IMR-90 (cell line): Measurements from ENCODE around the gene ANO7. TPM values are rescaled to one million over a fixed set of nuclear protein-coding genes. Genes with fewer than 3 reads are reported as not detected.

Experiments used
- ATAC-seq: fragments of 200-7000 bp; cut with Tn5 transposase; 2 replicates; pipeline ENCODE4 v1.9.1; 2020; ENCODE audit warnings: low read depth, mild to moderate bottlenecking, moderate library complexity
- BruUV-seq: library from RNA; stranded (reverse); fragments of 400-500 nt; replicated peaks from 2 replicates; lab custom pipeline; 2021; lab: Mats Ljungman, UMichigan
- CTCF ChIA-PET: fragments of 300-600 bp; formaldehyde crosslinking; extraction: SDS; loops from one replicate; lab custom pipeline; 2021; ENCODE audit warnings: antibody characterized with exemption; lab: Yijun Ruan, JAX
- POLR2A ChIA-PET: fragments of 300-600 bp; sonication (Branson Sonifier 250); formaldehyde crosslinking; loops from one replicate; lab custom pipeline; 2022; ENCODE audit warnings: antibody characterized with exemption; ENCODE audit not compliant: unreplicated experiment; lab: Charles Lee
- DNase-seq: peaks from one replicate; pipeline ENCODE4 v3.0.0; 2013
- H2AFZ ChIP-seq: replicated peaks from 2 replicates; pipeline ENCODE3; 2013; ENCODE audit warnings: low read length, mild to moderate bottlenecking; ENCODE audit not compliant: poor library complexity
- H2AK5ac ChIP-seq: 2 replicates; pipeline ENCODE4 v1.6.1; 2013; ENCODE audit warnings: low read depth, low read length, inconsistent platforms
- H2AK9ac ChIP-seq: replicated peaks from 2 replicates; pipeline ENCODE3; 2013; ENCODE audit warnings: mild to moderate bottlenecking, low read depth, low read length, moderate library complexity; ENCODE audit not compliant: poor library complexity
- H2BK120ac ChIP-seq: 2 replicates; pipeline ENCODE4 v1.6.1; 2013; ENCODE audit warnings: low read depth, low read length, inconsistent platforms
- H2BK15ac ChIP-seq: 3 replicates; pipeline ENCODE4 v1.6.1; 2013; ENCODE audit warnings: low read depth, low read length, inconsistent platforms
- H2BK20ac ChIP-seq: 2 replicates; pipeline ENCODE4 v1.6.1; 2013; ENCODE audit warnings: low read depth, mild to moderate bottlenecking, inconsistent platforms, low read length, moderate library complexity
- H2BK5ac ChIP-seq: 2 replicates; pipeline ENCODE4 v1.6.1; 2013; ENCODE audit warnings: mild to moderate bottlenecking, low read depth, low read length, inconsistent platforms; ENCODE audit not compliant: poor library complexity, severe bottlenecking
- H3K14ac ChIP-seq: replicated peaks from 2 replicates; pipeline ENCODE4 v1.6.1; 2013; ENCODE audit warnings: low read depth, low read length, inconsistent platforms
- H3K18ac ChIP-seq: 2 replicates; pipeline ENCODE4 v1.6.1; 2013; ENCODE audit warnings: low read depth, low read length, control low read depth
- H3K23ac ChIP-seq: 2 replicates; pipeline ENCODE4 v1.6.1; 2013; ENCODE audit warnings: low read depth, low read length, inconsistent platforms
- H3K27ac ChIP-seq: 2 replicates; pipeline ENCODE4 v1.5.1; 2013; ENCODE audit warnings: mild to moderate bottlenecking, control low read depth, low read length; ENCODE audit not compliant: insufficient read depth
- H3K27me3 ChIP-seq: 2 replicates; pipeline ENCODE4 v1.6.1; 2013; ENCODE audit warnings: low read length; ENCODE audit not compliant: control insufficient read depth, insufficient read depth
- H3K36me3 ChIP-seq: 2 replicates; pipeline ENCODE4 v1.6.1; 2013; ENCODE audit warnings: low read length, mixed read lengths; ENCODE audit not compliant: control insufficient read depth, insufficient read depth
- H3K4ac ChIP-seq: 2 replicates; pipeline ENCODE4 v1.6.1; 2013; ENCODE audit warnings: low read depth, low read length, inconsistent platforms
- H3K4me1 ChIP-seq: 2 replicates; pipeline ENCODE4 v1.6.1; 2013; ENCODE audit warnings: low read length, mixed read lengths; ENCODE audit not compliant: control insufficient read depth, insufficient read depth
- H3K4me2 ChIP-seq: 2 replicates; pipeline ENCODE4 v1.6.1; 2013; ENCODE audit warnings: low read depth, mild to moderate bottlenecking, control low read depth, low read length, moderate library complexity
- H3K4me3 ChIP-seq: 2 replicates; pipeline ENCODE4 v1.5.1; 2013; ENCODE audit warnings: low read depth, mild to moderate bottlenecking, control low read depth, low read length, moderate library complexity; ENCODE audit not compliant: insufficient read depth
- H3K56ac ChIP-seq: 2 replicates; pipeline ENCODE4 v1.6.1; 2013; ENCODE audit warnings: low read length, inconsistent platforms; ENCODE audit not compliant: insufficient read depth; ENCODE audit errors: extremely low read depth
- H3K79me1 ChIP-seq, 2 experiments: 2 replicates each; pipeline ENCODE4 v1.6.1; 2013; ENCODE audit warnings: low read length in 2 of 2, inconsistent platforms in 1 of 2, low read depth in 1 of 2
- H3K9ac ChIP-seq: 2 replicates; pipeline ENCODE4 v1.6.1; 2013; ENCODE audit warnings: low read depth, low read length, control low read depth
- H3K9me1 ChIP-seq: 2 replicates; pipeline ENCODE4 v1.6.1; 2013; ENCODE audit warnings: low read length, inconsistent platforms; ENCODE audit not compliant: insufficient read depth
- H3K9me3 ChIP-seq: 2 replicates; pipeline ENCODE4 v1.6.1; 2013; ENCODE audit warnings: low read length; ENCODE audit not compliant: control insufficient read depth, insufficient read depth
- H4K20me1 ChIP-seq: 2 replicates; pipeline ENCODE4 v1.6.1; 2013; ENCODE audit warnings: low read length, inconsistent platforms; ENCODE audit not compliant: insufficient read depth
- H4K5ac ChIP-seq: 2 replicates; pipeline ENCODE4 v1.6.1; 2013; ENCODE audit warnings: mild to moderate bottlenecking, low read depth, low read length, control low read depth
- H4K8ac ChIP-seq, 2 experiments: 2 replicates each; pipeline ENCODE4 v1.6.1; 2013; ENCODE audit warnings: low read depth in 2 of 2, low read length in 2 of 2, control low read depth in 1 of 2, inconsistent platforms in 1 of 2
- H4K91ac ChIP-seq: 2 replicates; pipeline ENCODE4 v1.6.1; 2013; ENCODE audit warnings: low read depth, low read length, inconsistent platforms; ENCODE audit not compliant: insufficient read depth
- BHLHE40 ChIP-seq: fragments of 150-350 bp; IDR thresholded peaks from 2 replicates; pipeline ENCODE4 v1.6.1; 2016; ENCODE audit warnings: mild to moderate bottlenecking, low read depth, low read length
- CEBPB ChIP-seq: IDR thresholded peaks from 2 replicates; pipeline ENCODE4 v1.6.1; 2012; ENCODE audit warnings: low read depth, low read length, improper control_type of control experiment
- CHD1 ChIP-seq: IDR thresholded peaks from 2 replicates; pipeline ENCODE4 v1.6.1; 2012; ENCODE audit warnings: low read depth, low read length, improper control_type of control experiment
- FOS ChIP-seq: fragments of 150-350 bp; IDR thresholded peaks from 2 replicates; pipeline ENCODE4 v1.6.1; 2016; ENCODE audit warnings: low read depth, low read length
- MAFK ChIP-seq: IDR thresholded peaks from 2 replicates; pipeline ENCODE4 v1.6.1; 2012; ENCODE audit warnings: low read depth, low read length, improper control_type of control experiment
- MAZ ChIP-seq: IDR thresholded peaks from 2 replicates; pipeline ENCODE4 v1.6.1; 2012; ENCODE audit warnings: low read depth, mild to moderate bottlenecking, low read length, improper control_type of control experiment, moderate library complexity, borderline replicate concordance
- MXI1 ChIP-seq: IDR thresholded peaks from 2 replicates; pipeline ENCODE4 v1.6.1; 2012; ENCODE audit warnings: low read depth, mild to moderate bottlenecking, low read length, moderate library complexity, borderline replicate concordance
- NFE2L2 ChIP-seq: fragments of 150-350 bp; IDR thresholded peaks from 2 replicates; pipeline ENCODE4 v1.6.1; 2016; ENCODE audit warnings: low read depth, mild to moderate bottlenecking, low read length
- POLR2A ChIP-seq: IDR thresholded peaks from 2 replicates; pipeline ENCODE4 v1.6.1; 2012; ENCODE audit warnings: mild to moderate bottlenecking, low read depth, low read length
- RAD21 ChIP-seq: IDR thresholded peaks from 2 replicates; pipeline ENCODE4 v1.6.1; 2012; ENCODE audit warnings: low read length, improper control_type of control experiment
- RCOR1 ChIP-seq: IDR thresholded peaks from 2 replicates; pipeline ENCODE4 v1.6.1; 2012; ENCODE audit warnings: mild to moderate bottlenecking, low read length, improper control_type of control experiment; ENCODE audit not compliant: insufficient replicate concordance
- RFX5 ChIP-seq: IDR thresholded peaks from 2 replicates; pipeline ENCODE4 v1.8.0; 2012; ENCODE audit warnings: low read depth, mild to moderate bottlenecking, low read length, moderate library complexity
- SMC3 ChIP-seq: fragments of 150-350 bp; IDR thresholded peaks from 2 replicates; pipeline ENCODE4 v1.6.1; 2016; ENCODE audit warnings: low read depth, mild to moderate bottlenecking, antibody characterized with exemption, low read length, moderate library complexity
- WGBS, 2 experiments: methylation state at CpG; one replicate each; pipeline versions ENCODE4 v1.1.5 to v1.1.7; 2013; ENCODE audit warnings: missing lambda C conversion rate in 2 of 2; ENCODE audit not compliant: insufficient read length in 1 of 2; ENCODE audit errors: extremely low coverage in 2 of 2; 5-methylcytosine and 5-hydroxymethylcytosine counted together
- dilution Hi-C: fragments of 300-500 bp; cut with HindIII; formaldehyde crosslinking; loops from one replicate; pipeline ENCODE4 v1.14.3; 2018; ENCODE audit warnings: low sequenced_read_pairs; ENCODE audit not compliant: unreplicated experiment
- in situ Hi-C: fragments of 300-500 bp; cut with MboI; formaldehyde crosslinking; loops from 3 replicates; pipeline ENCODE4 v1.14.3; 2019; ENCODE audit warnings: low sequenced_read_pairs, inconsistent platforms, mixed read lengths
- intact Hi-C: fragments of 100-400 bp; cut with micrococcal nuclease; formaldehyde crosslinking; loops from 2 replicates; pipeline ENCODE4 v1.10.0; 2022
- polyA plus RNA-seq, 3 experiments: library from polyadenylated mRNA; depleted of rRNA; stranded (reverse); fragments of >200 nt; gene quantifications; 2 replicates each; pipeline ENCODE4 v1.2.3, GENCODE V29; 2012; ENCODE audit warnings: low replicate concordance in 1 of 3
- total RNA-seq: library from RNA; depleted of rRNA; stranded (reverse); fragments of >200 nt; gene quantifications from 2 replicates; pipeline ENCODE4 v1.2.3, GENCODE V29; 2012
- TF ChIP-seq, protein P1 (sequence below): conservative IDR thresholded peaks from 2 replicates; pipeline ENCODE4 v1.5.1; 2012; ENCODE audit warnings: mild to moderate bottlenecking, low read depth, low read length, improper control_type of control experiment
- TF ChIP-seq, protein P2 (sequence below): fragments of 150-350 bp; IDR thresholded peaks from 2 replicates; pipeline ENCODE4 v1.6.1; 2017; ENCODE audit warnings: mild to moderate bottlenecking, antibody characterized with exemption, low read length, low read depth
- TF ChIP-seq, protein P3 (sequence below): fragments of 150-350 bp; IDR thresholded peaks from 2 replicates; pipeline ENCODE4 v1.6.1; 2016; ENCODE audit warnings: low read depth, mild to moderate bottlenecking, low read length, moderate library complexity, borderline replicate concordance

ANO7 gene
- total and polyA plus RNA-seq, 2 of the 4 experiments (the other 2 are of a cell fraction), result 0.36 to 3.4 TPM

DNA sequence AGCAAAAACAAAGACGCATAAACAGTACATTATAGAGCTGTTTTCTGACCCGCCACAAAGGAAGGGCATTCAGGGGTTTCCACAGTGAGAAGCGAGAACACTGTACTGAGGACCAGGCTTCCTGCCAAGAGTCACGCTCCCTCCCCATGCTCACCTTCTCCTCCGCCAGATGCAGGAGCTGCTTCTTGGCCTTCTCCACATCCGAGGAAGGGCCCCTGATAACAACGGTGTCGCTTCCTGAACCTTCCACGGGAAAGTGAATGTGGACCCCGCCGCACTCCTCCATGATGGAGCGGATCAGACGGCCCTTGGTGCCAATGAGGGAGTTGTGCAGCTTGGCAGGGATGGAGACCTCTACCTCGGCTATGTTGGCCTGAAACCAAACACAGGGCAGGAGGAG is 53.8 kb downstream of the ANO7 start:
- Histone ChIP-seq H3K23ac (no peak overlapping the region), H3K9ac (no peak overlapping the region), H2BK15ac (no peak overlapping the region), H2AFZ (no peak overlapping the region), H3K4ac (no peak overlapping the region; the same call in 1 of the 2 replicates), H3K9me3 (no peaks in the 10 kb centered on the region), H2BK20ac (no peak overlapping the region), H2AK5ac (no peak overlapping the region), H2AK9ac (no peak overlapping the region), H3K4me1 (peaks cover 1% of the 10 kb centered on the region; the same call in 1 of the 2 replicates), H3K56ac (no peak overlapping the region), H2BK120ac (no peak overlapping the region), H3K14ac (no peak overlapping the region), H4K91ac (no peak overlapping the region), H3K4me3 (no peak overlapping the region), H3K9me1 (peaks cover 9% of the 10 kb centered on the region; the same call in 1 of the 2 replicates), H3K36me3 (peaks cover 80% of the 10 kb centered on the region), H3K27me3 (no peaks in the 10 kb centered on the region), H2BK5ac (no peak overlapping the region), H4K8ac (no peak overlapping the region), H3K79me1 (peaks cover 43 to 72% of the 10 kb centered on the region in 2 experiments), H4K5ac (no peak overlapping the region), H4K20me1 (peaks cover 79% of the 10 kb centered on the region), H3K18ac (no peak overlapping the region), H3K27ac (no peak overlapping the region), H3K4me2 (no peak overlapping the region)
- BruUV-seq, result no TSS peak
- 100% methylated on average over 1 of the region's 14 CpGs; no CpG with 5 or more reads in 1 of the 2 experiments for WGBS, 2 experiments
- ChIA-PET CTCF (no interaction called here), POLR2A (no interaction called here)
- no peak; the same call in 1 of the 2 replicates for ATAC-seq
- dilution Hi-C loops, result no loop called here
- in situ Hi-C loops, result no loop called here
- TF ChIP-seq MAFK, result no peak
- no peak for TF ChIP-seq FOS
- TF ChIP-seq, protein P1, sequence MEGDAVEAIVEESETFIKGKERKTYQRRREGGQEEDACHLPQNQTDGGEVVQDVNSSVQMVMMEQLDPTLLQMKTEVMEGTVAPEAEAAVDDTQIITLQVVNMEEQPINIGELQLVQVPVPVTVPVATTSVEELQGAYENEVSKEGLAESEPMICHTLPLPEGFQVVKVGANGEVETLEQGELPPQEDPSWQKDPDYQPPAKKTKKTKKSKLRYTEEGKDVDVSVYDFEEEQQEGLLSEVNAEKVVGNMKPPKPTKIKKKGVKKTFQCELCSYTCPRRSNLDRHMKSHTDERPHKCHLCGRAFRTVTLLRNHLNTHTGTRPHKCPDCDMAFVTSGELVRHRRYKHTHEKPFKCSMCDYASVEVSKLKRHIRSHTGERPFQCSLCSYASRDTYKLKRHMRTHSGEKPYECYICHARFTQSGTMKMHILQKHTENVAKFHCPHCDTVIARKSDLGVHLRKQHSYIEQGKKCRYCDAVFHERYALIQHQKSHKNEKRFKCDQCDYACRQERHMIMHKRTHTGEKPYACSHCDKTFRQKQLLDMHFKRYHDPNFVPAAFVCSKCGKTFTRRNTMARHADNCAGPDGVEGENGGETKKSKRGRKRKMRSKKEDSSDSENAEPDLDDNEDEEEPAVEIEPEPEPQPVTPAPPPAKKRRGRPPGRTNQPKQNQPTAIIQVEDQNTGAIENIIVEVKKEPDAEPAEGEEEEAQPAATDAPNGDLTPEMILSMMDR, result no peak
- no peak for TF ChIP-seq MXI1
- no peak for TF ChIP-seq MAZ
- no peak for TF ChIP-seq BHLHE40
- TF ChIP-seq RFX5, result no peak
- TF ChIP-seq NFE2L2, result no peak
- no peak for TF ChIP-seq CHD1
- TF ChIP-seq RAD21, result no peak
- TF ChIP-seq CEBPB, result no peak
- TF ChIP-seq POLR2A, result no peak
- no peak for TF ChIP-seq RCOR1
- TF ChIP-seq, protein P2, sequence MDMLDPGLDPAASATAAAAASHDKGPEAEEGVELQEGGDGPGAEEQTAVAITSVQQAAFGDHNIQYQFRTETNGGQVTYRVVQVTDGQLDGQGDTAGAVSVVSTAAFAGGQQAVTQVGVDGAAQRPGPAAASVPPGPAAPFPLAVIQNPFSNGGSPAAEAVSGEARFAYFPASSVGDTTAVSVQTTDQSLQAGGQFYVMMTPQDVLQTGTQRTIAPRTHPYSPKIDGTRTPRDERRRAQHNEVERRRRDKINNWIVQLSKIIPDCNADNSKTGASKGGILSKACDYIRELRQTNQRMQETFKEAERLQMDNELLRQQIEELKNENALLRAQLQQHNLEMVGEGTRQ, result no peak
- no peak for TF ChIP-seq SMC3
- TF ChIP-seq, protein P3, sequence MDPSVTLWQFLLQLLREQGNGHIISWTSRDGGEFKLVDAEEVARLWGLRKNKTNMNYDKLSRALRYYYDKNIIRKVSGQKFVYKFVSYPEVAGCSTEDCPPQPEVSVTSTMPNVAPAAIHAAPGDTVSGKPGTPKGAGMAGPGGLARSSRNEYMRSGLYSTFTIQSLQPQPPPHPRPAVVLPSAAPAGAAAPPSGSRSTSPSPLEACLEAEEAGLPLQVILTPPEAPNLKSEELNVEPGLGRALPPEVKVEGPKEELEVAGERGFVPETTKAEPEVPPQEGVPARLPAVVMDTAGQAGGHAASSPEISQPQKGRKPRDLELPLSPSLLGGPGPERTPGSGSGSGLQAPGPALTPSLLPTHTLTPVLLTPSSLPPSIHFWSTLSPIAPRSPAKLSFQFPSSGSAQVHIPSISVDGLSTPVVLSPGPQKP, result no peak
- no peak for DNase-seq
- intact Hi-C loops, result no loop called here
